Muscle layer of colon (tissue), 2 donors: Measurements from ENCODE around the gene TYROBP.

Experiments
- H3K27ac ChIP-seq: one replicate; pipeline ENCODE4 v1.7.0; 2013; ENCODE audit warnings: low read depth, mild to moderate bottlenecking, low read length, moderate library complexity
- H3K27me3 ChIP-seq, 2 donors: one replicate each; pipeline ENCODE4 v1.7.0; 2013; ENCODE audit warnings: low read length in 2 of 2, mild to moderate bottlenecking in 2 of 2; ENCODE audit not compliant: insufficient read depth in 2 of 2, control insufficient read depth in 1 of 2
- H3K36me3 ChIP-seq: one replicate; pipeline ENCODE4 v1.7.0; 2013; ENCODE audit warnings: mild to moderate bottlenecking, low read length; ENCODE audit not compliant: insufficient read depth
- H3K4me1 ChIP-seq: one replicate; pipeline ENCODE4 v1.7.0; 2013; ENCODE audit warnings: mild to moderate bottlenecking, low read length; ENCODE audit not compliant: insufficient read depth
- H3K4me3 ChIP-seq, 2 donors: one replicate each; pipeline ENCODE4 v1.7.0; 2013; ENCODE audit warnings: low read length in 2 of 2, low read depth in 1 of 2, mild to moderate bottlenecking in 1 of 2, moderate library complexity in 1 of 2
- H3K9ac ChIP-seq: one replicate; pipeline ENCODE4 v1.7.0; 2013; ENCODE audit warnings: low read length
- H3K9me3 ChIP-seq: one replicate; pipeline ENCODE4 v1.7.0; 2013; ENCODE audit warnings: mild to moderate bottlenecking, low read length
- donor health status: abdominal sarcoma.
- donor health status: Adenocarcinoma of cecum.

The TYROBP gene

GRCh38 chr19:35907377-35907745 lies 734 bp downstream of the TYROBP start:
- Histone ChIP-seq H3K36me3 (no peaks in the 10 kb centered on the region), H3K4me1 (no peaks in the 10 kb centered on the region), H3K4me3 (no peak overlapping the region), H3K27ac (no peak overlapping the region), H3K27me3 (no peaks in the 10 kb centered on the region), H3K9ac (no peak overlapping the region), H3K9me3 (no peaks in the 10 kb centered on the region)

- H3K4me1 ChIP-seq: no peaks in the 10 kb centered on the region
These were observed 2.8 kb downstream of the TYROBP start for GRCh38 chr19:35905178-35905727.

GRCh38 chr19:35904311-35905068 lies 3.6 kb downstream of the TYROBP start:
- no peak overlapping the region for H3K9ac ChIP-seq

More at GRCh38 chr19:35905178-35905727, 2.8 kb downstream of the TYROBP start:
- Histone ChIP-seq H3K27ac (no peak overlapping the region), H3K9ac (no peak overlapping the region), H3K9me3 (no peaks in the 10 kb centered on the region), H3K36me3 (no peaks in the 10 kb centered on the region), H3K4me3 (no peak overlapping the region), H3K27me3 (no peaks in the 10 kb centered on the region)

GRCh38 chr19:35903550-35904179 lies 4.4 kb downstream of the TYROBP start:
- Histone ChIP-seq H3K4me3 (no peak overlapping the region), H3K9ac (no peak overlapping the region), H3K27ac (peak overlapping the region; percentile 58)

More at GRCh38 chr19:35904311-35905068, 3.6 kb downstream of the TYROBP start:
- no peak overlapping the region for H3K4me3 ChIP-seq
- no peaks in the 10 kb centered on the region for H3K9me3 ChIP-seq
- no peak overlapping the region for H3K27ac ChIP-seq
- no peaks in the 10 kb centered on the region for H3K36me3 ChIP-seq
- H3K4me1 ChIP-seq: no peaks in the 10 kb centered on the region
- no peaks in the 10 kb centered on the region for H3K27me3 ChIP-seq

GRCh38 chr19:35902870-35903475 lies 5.1 kb downstream of the TYROBP start:
- Histone ChIP-seq H3K27me3 (no peaks in the 10 kb centered on the region), H3K9ac (no peak overlapping the region), H3K36me3 (no peaks in the 10 kb centered on the region), H3K9me3 (no peaks in the 10 kb centered on the region), H3K4me1 (peaks cover 5% of the 10 kb centered on the region), H3K4me3 (no peak overlapping the region), H3K27ac (peak overlapping the region; percentile 58)

More at GRCh38 chr19:35903550-35904179, 4.4 kb downstream of the TYROBP start:
- H3K27me3 ChIP-seq: no peaks in the 10 kb centered on the region
- H3K4me1 ChIP-seq: no peaks in the 10 kb centered on the region
- no peaks in the 10 kb centered on the region for H3K9me3 ChIP-seq
- no peaks in the 10 kb centered on the region for H3K36me3 ChIP-seq

GRCh38 chr19:35901854-35902661 lies 6.0 kb downstream of the TYROBP start, which contains the start of gene HCST:
Gene HCST, plus strand, starts transcription at chr19:35902529. Its CDS starts 65 bp downstream, at chr19:35902594.
- H3K4me1 ChIP-seq: peaks cover 11% of the 10 kb centered on the region
- H3K27ac ChIP-seq: peak within 1 kb of the TSS; percentile 58
- H3K9me3 ChIP-seq: no peaks in the 10 kb centered on the region
- peaks cover 6% of the 10 kb centered on the region for H3K36me3 ChIP-seq
- no peak within 1 kb of the TSS for H3K9ac ChIP-seq
- no peaks in the 10 kb centered on the region for H3K27me3 ChIP-seq
- peak within 1 kb of the TSS in 1 of 2 donors; percentile 13 for H3K4me3 ChIP-seq

GRCh38 chr19:35901055-35901644 lies 6.9 kb downstream of the TYROBP start:
- Histone ChIP-seq H3K27ac (peak overlapping the region; percentile 90), H3K4me3 (no peak overlapping the region), H3K4me1 (peaks cover 11% of the 10 kb centered on the region), H3K9me3 (no peaks in the 10 kb centered on the region), H3K27me3 (no peaks in the 10 kb centered on the region), H3K9ac (no peak overlapping the region), H3K36me3 (peaks cover 14% of the 10 kb centered on the region)

GRCh38 chr19:35899547-35900214 lies 8.4 kb downstream of the TYROBP start:
- Histone ChIP-seq H3K27me3 (no peaks in the 10 kb centered on the region), H3K4me1 (peaks cover 11% of the 10 kb centered on the region), H3K4me3 (peak overlapping the region; percentile 74 to 91), H3K36me3 (peaks cover 21% of the 10 kb centered on the region), H3K9ac (peak overlapping the region; percentile 78), H3K9me3 (no peaks in the 10 kb centered on the region), H3K27ac (peak overlapping the region; percentile 90)

GRCh38 chr19:35898499-35898809 lies 9.6 kb downstream of the TYROBP start:
- Histone ChIP-seq H3K27me3 (no peaks in the 10 kb centered on the region), H3K27ac (peak overlapping the region; percentile 90), H3K9ac (peak overlapping the region; percentile 65), H3K4me3 (peak overlapping the region; percentile 74 to 91), H3K4me1 (peaks cover 11% of the 10 kb centered on the region), H3K36me3 (peaks cover 28% of the 10 kb centered on the region), H3K9me3 (no peaks in the 10 kb centered on the region)

- no peaks in the 10 kb centered on the region for H3K9me3 ChIP-seq
- no peaks in the 10 kb centered on the region for H3K27me3 ChIP-seq
- H3K4me3 ChIP-seq: peak overlapping the region; percentile 74 to 91
- peaks cover 28% of the 10 kb centered on the region for H3K36me3 ChIP-seq
- H3K9ac ChIP-seq: peak overlapping the region; percentile 65
- peaks cover 11% of the 10 kb centered on the region for H3K4me1 ChIP-seq
- H3K27ac ChIP-seq: peak overlapping the region; percentile 90
These were observed 10.2 kb downstream of the TYROBP start for GRCh38 chr19:35897706-35898451.
